ENCODE measurements around the gene IQCC.

The IQCC gene

GRCh38 chr1:32180186-32181060, 25.0 kb upstream of the IQCC start:
- H3K4me3 ChIP-seq (ENCODE audit: low read depth in 1 of 5, low read length in 5 of 5): peak overlapping the region; percentile 72 to 82 (median 74)
- no peaks in the 10 kb centered on the region for H3K9me3 ChIP-seq (ENCODE audit: control insufficient read depth in 5 of 5, low read length in 5 of 5)
- H3K36me3 ChIP-seq (ENCODE audit: control insufficient read depth in 5 of 5, insufficient read depth in 5 of 5, low read length in 5 of 5): peaks cover 5 to 27% (median 19%) of the 10 kb centered on the region in 5 donors
- peak overlapping the region; percentile 32 to 97 (median 92) for H3K9ac ChIP-seq (ENCODE audit: low read length in 5 of 5)
- H3K27ac ChIP-seq (ENCODE audit: low read depth, low read length): peak overlapping the region; percentile 99
- peaks cover 9 to 53% (median 46%) of the 10 kb centered on the region in 5 donors for H3K4me1 ChIP-seq (ENCODE audit: control insufficient read depth in 5 of 5, insufficient read depth in 5 of 5, low read length in 5 of 5)
- H3K27me3 ChIP-seq (ENCODE audit: control insufficient read depth in 5 of 5, insufficient read depth in 4 of 5, low read length in 5 of 5): no peaks in the 10 kb centered on the region

- Histone ChIP-seq H3K27me3 (ENCODE audit: control insufficient read depth in 5 of 5, insufficient read depth in 4 of 5, low read length in 5 of 5) (no peaks in the 10 kb centered on the region), H3K4me3 (ENCODE audit: low read depth in 1 of 5, low read length in 5 of 5) (peak overlapping the region; percentile 72 to 82 (median 74))
Observed at GRCh38 chr1:32181065-32181464, 24.4 kb upstream of the IQCC start.

GRCh38 chr1:32181563-32181962, 23.9 kb upstream of the IQCC start:
- peaks cover 9 to 56% (median 46%) of the 10 kb centered on the region in 5 donors for H3K4me1 ChIP-seq (ENCODE audit: control insufficient read depth in 5 of 5, insufficient read depth in 5 of 5, low read length in 5 of 5)

More at GRCh38 chr1:32181065-32181464, 24.4 kb upstream of the IQCC start:
- Histone ChIP-seq H3K9ac (ENCODE audit: low read length in 5 of 5) (peak overlapping the region; percentile 32 to 97 (median 92)), H3K36me3 (ENCODE audit: control insufficient read depth in 5 of 5, insufficient read depth in 5 of 5, low read length in 5 of 5) (peaks cover 5 to 33% (median 21%) of the 10 kb centered on the region in 5 donors), H3K9me3 (ENCODE audit: control insufficient read depth in 5 of 5, low read length in 5 of 5) (no peaks in the 10 kb centered on the region), H3K27ac (ENCODE audit: low read depth, low read length) (peak overlapping the region; percentile 99), H3K4me1 (ENCODE audit: control insufficient read depth in 5 of 5, insufficient read depth in 5 of 5, low read length in 5 of 5) (peaks cover 9 to 53% (median 46%) of the 10 kb centered on the region in 5 donors)

GRCh38 chr1:32182060-32182459, 23.4 kb upstream of the IQCC start:
- peak overlapping the region; percentile 99 for H3K27ac ChIP-seq (ENCODE audit: low read depth, low read length)
- H3K9me3 ChIP-seq (ENCODE audit: control insufficient read depth in 5 of 5, low read length in 5 of 5): no peaks in the 10 kb centered on the region
- H3K36me3 ChIP-seq (ENCODE audit: control insufficient read depth in 5 of 5, insufficient read depth in 5 of 5, low read length in 5 of 5): peaks cover 10 to 43% (median 29%) of the 10 kb centered on the region in 5 donors
- H3K4me1 ChIP-seq (ENCODE audit: control insufficient read depth in 5 of 5, insufficient read depth in 5 of 5, low read length in 5 of 5): peaks cover 9 to 58% (median 46%) of the 10 kb centered on the region in 5 donors
- H3K27me3 ChIP-seq (ENCODE audit: control insufficient read depth in 5 of 5, insufficient read depth in 4 of 5, low read length in 5 of 5): no peaks in the 10 kb centered on the region
- peak overlapping the region in 3 of 5 donors; percentile 41 to 97 (median 96) for H3K9ac ChIP-seq (ENCODE audit: low read length in 5 of 5)
- peak overlapping the region in 1 of 5 donors; percentile 74 for H3K4me3 ChIP-seq (ENCODE audit: low read depth in 1 of 5, low read length in 5 of 5)

More at GRCh38 chr1:32181563-32181962, 23.9 kb upstream of the IQCC start:
- Histone ChIP-seq H3K4me3 (ENCODE audit: low read depth in 1 of 5, low read length in 5 of 5) (peak overlapping the region; percentile 48 to 82 (median 74)), H3K27ac (ENCODE audit: low read depth, low read length) (peak overlapping the region; percentile 99), H3K36me3 (ENCODE audit: control insufficient read depth in 5 of 5, insufficient read depth in 5 of 5, low read length in 5 of 5) (peaks cover 9 to 38% (median 26%) of the 10 kb centered on the region in 5 donors), H3K9ac (ENCODE audit: low read length in 5 of 5) (peak overlapping the region in 4 of 5 donors; percentile 92 to 97 (median 94)), H3K9me3 (ENCODE audit: control insufficient read depth in 5 of 5, low read length in 5 of 5) (no peaks in the 10 kb centered on the region), H3K27me3 (ENCODE audit: control insufficient read depth in 5 of 5, insufficient read depth in 4 of 5, low read length in 5 of 5) (no peaks in the 10 kb centered on the region)

- no peak overlapping the region for H3K9ac ChIP-seq (ENCODE audit: low read length in 5 of 5)
- H3K4me1 ChIP-seq (ENCODE audit: control insufficient read depth in 5 of 5, insufficient read depth in 5 of 5, low read length in 5 of 5): peaks cover 3 to 44% (median 35%) of the 10 kb centered on the region in 5 donors
- no peaks in the 10 kb centered on the region for H3K27me3 ChIP-seq (ENCODE audit: control insufficient read depth in 5 of 5, insufficient read depth in 4 of 5, low read length in 5 of 5)
- H3K27ac ChIP-seq (ENCODE audit: low read depth, low read length): no peak overlapping the region
- H3K36me3 ChIP-seq (ENCODE audit: control insufficient read depth in 5 of 5, insufficient read depth in 5 of 5, low read length in 5 of 5): peaks cover 16 to 69% (median 54%) of the 10 kb centered on the region in 5 donors
- H3K4me3 ChIP-seq (ENCODE audit: low read depth in 1 of 5, low read length in 5 of 5): no peak overlapping the region
- H3K9me3 ChIP-seq (ENCODE audit: control insufficient read depth in 5 of 5, low read length in 5 of 5): no peaks in the 10 kb centered on the region
Observed at GRCh38 chr1:32184650-32185049, 20.8 kb upstream of the IQCC start.

- H3K27ac ChIP-seq (ENCODE audit: low read depth, low read length): no peak overlapping the region
- no peaks in the 10 kb centered on the region for H3K27me3 ChIP-seq (ENCODE audit: control insufficient read depth in 5 of 5, insufficient read depth in 4 of 5, low read length in 5 of 5)
- H3K4me3 ChIP-seq (ENCODE audit: low read depth in 1 of 5, low read length in 5 of 5): no peak overlapping the region
- peaks cover 18 to 83% (median 67%) of the 10 kb centered on the region in 5 donors for H3K36me3 ChIP-seq (ENCODE audit: control insufficient read depth in 5 of 5, insufficient read depth in 5 of 5, low read length in 5 of 5)
- no peak overlapping the region for H3K9ac ChIP-seq (ENCODE audit: low read length in 5 of 5)
- peaks cover 3 to 33% (median 24%) of the 10 kb centered on the region in 5 donors for H3K4me1 ChIP-seq (ENCODE audit: control insufficient read depth in 5 of 5, insufficient read depth in 5 of 5, low read length in 5 of 5)
- H3K9me3 ChIP-seq (ENCODE audit: control insufficient read depth in 5 of 5, low read length in 5 of 5): no peaks in the 10 kb centered on the region
Observed at GRCh38 chr1:32186077-32186476, 19.4 kb upstream of the IQCC start.

- no peak overlapping the region for H3K27ac ChIP-seq (ENCODE audit: low read depth, low read length)
- H3K36me3 ChIP-seq (ENCODE audit: control insufficient read depth in 5 of 5, insufficient read depth in 5 of 5, low read length in 5 of 5): peaks cover 18 to 84% (median 67%) of the 10 kb centered on the region in 5 donors
- no peaks in the 10 kb centered on the region for H3K9me3 ChIP-seq (ENCODE audit: control insufficient read depth in 5 of 5, low read length in 5 of 5)
- H3K4me1 ChIP-seq (ENCODE audit: control insufficient read depth in 5 of 5, insufficient read depth in 5 of 5, low read length in 5 of 5): peaks cover 3 to 29% (median 20%) of the 10 kb centered on the region in 5 donors
- H3K27me3 ChIP-seq (ENCODE audit: control insufficient read depth in 5 of 5, insufficient read depth in 4 of 5, low read length in 5 of 5): no peaks in the 10 kb centered on the region
- no peak overlapping the region for H3K9ac ChIP-seq (ENCODE audit: low read length in 5 of 5)
- no peak overlapping the region for H3K4me3 ChIP-seq (ENCODE audit: low read depth in 1 of 5, low read length in 5 of 5)
Observed at GRCh38 chr1:32186491-32186890, 19.0 kb upstream of the IQCC start.

GRCh38 chr1:32187850-32188249, 17.6 kb upstream of the IQCC start:
- Histone ChIP-seq H3K27ac (ENCODE audit: low read depth, low read length) (no peak overlapping the region), H3K4me3 (ENCODE audit: low read depth in 1 of 5, low read length in 5 of 5) (no peak overlapping the region), H3K9me3 (ENCODE audit: control insufficient read depth in 5 of 5, low read length in 5 of 5) (no peaks in the 10 kb centered on the region), H3K36me3 (ENCODE audit: control insufficient read depth in 5 of 5, insufficient read depth in 5 of 5, low read length in 5 of 5) (peaks cover 23 to 92% (median 77%) of the 10 kb centered on the region in 5 donors), H3K9ac (ENCODE audit: low read length in 5 of 5) (no peak overlapping the region), H3K27me3 (ENCODE audit: control insufficient read depth in 5 of 5, insufficient read depth in 4 of 5, low read length in 5 of 5) (no peaks in the 10 kb centered on the region), H3K4me1 (ENCODE audit: control insufficient read depth in 5 of 5, insufficient read depth in 5 of 5, low read length in 5 of 5) (peaks cover 0 to 16% (median 12%) of the 10 kb centered on the region in 5 donors)

- H3K27ac ChIP-seq (ENCODE audit: low read depth, low read length): no peak overlapping the region
- peaks cover 22 to 100% (median 98%) of the 10 kb centered on the region in 5 donors for H3K36me3 ChIP-seq (ENCODE audit: control insufficient read depth in 5 of 5, insufficient read depth in 5 of 5, low read length in 5 of 5)
- no peaks in the 10 kb centered on the region for H3K27me3 ChIP-seq (ENCODE audit: control insufficient read depth in 5 of 5, insufficient read depth in 4 of 5, low read length in 5 of 5)
Observed at GRCh38 chr1:32192220-32192948, 13.1 kb upstream of the IQCC start.

More at GRCh38 chr1:32192220-32192948, 13.1 kb upstream of the IQCC start:
- H3K9me3 ChIP-seq (ENCODE audit: control insufficient read depth in 5 of 5, low read length in 5 of 5): no peaks in the 10 kb centered on the region
- no peak overlapping the region for H3K4me3 ChIP-seq (ENCODE audit: low read depth in 1 of 5, low read length in 5 of 5)
- peaks cover 0 to 6% (median 0%) of the 10 kb centered on the region in 5 donors for H3K4me1 ChIP-seq (ENCODE audit: control insufficient read depth in 5 of 5, insufficient read depth in 5 of 5, low read length in 5 of 5)
- H3K9ac ChIP-seq (ENCODE audit: low read length in 5 of 5): no peak overlapping the region

Data from subcutaneous abdominal adipose tissue (tissue), 5 donors.